ENCODE data around the gene HRH4.

Gene HRH4, protein sequence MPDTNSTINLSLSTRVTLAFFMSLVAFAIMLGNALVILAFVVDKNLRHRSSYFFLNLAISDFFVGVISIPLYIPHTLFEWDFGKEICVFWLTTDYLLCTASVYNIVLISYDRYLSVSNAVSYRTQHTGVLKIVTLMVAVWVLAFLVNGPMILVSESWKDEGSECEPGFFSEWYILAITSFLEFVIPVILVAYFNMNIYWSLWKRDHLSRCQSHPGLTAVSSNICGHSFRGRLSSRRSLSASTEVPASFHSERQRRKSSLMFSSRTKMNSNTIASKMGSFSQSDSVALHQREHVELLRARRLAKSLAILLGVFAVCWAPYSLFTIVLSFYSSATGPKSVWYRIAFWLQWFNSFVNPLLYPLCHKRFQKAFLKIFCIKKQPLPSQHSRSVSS

DNA sequence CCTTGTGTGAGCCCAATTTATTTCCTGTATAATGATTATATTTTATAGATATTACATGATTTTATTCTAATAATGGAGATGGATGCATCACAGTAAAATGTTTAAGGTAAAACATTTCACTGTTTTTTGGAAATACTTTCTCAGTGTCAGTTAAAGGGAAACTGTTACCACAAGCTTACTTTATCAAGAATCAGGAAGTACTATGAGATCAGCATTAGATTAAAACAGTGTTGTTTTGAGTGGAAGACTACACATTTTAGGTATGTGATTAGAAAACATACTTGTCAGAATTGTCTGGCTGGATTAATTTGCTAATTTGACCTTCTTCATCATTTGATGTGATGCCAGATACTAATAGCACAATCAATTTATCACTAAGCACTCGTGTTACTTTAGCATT, at the start of gene HRH4:
HRH4 (plus strand) TSS at position 250 of the 400 bp plus-strand sequence; CDS start at position 342, 92 bp downstream.
- DNase-seq (ENCODE audit: low read depth in 2 of 2) = no peak

DNA sequence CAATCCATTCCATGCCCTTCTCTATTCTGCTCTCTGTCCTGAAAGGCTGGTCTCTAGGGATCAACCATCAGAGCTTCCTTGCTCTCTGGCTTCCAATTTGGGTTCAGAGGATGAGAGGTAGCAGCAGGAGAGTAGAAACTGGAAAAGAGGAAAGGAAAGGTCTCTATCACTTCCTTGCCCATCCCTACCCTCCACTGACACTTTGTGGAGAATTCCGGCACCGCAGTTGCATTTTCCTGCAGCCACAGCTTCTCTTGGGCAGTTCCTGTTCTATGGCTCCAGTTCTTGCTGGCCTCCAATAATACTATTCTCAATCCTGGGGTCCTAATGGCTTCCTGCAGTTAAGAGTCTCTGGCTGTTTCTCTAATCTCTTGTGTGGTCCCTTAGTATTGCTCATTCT, 47.3 kb upstream of the HRH4 start:
- no peak for DNase-seq (ENCODE audit: low read depth in 2 of 2)

DNA sequence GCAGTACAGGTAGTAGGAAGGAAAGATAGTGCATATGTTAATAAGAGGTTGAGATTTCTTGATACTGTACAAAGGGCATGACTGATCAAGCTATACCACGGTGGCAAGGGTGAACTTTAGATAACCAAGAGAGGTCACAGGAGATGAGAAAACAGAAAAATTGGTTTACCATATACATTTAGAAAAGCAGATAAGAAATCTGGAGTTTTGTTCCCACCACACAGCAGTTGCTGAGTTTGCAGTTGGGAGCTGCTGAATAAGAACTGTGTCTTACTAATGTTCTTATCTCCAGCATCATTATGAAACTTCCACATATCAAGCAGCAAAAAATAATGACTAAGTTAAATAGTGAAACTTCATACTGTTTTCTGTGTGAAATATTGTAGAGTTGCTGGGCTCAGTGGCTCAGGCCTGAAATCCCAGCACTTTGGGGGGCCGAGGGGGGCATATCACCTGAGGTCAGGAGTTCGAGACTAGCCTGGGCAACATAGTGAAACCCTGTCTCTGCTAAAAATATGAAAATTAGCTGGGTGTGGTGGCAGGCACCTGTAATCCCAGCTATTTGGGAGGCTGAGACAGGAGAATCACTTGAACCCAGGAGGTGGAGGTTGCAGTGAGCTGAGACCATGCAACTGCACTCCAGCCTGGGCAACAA, 46.0 kb upstream of the HRH4 start:
- DNase-seq (ENCODE audit: low read depth in 2 of 2) = peak in 1 of 2 donors; percentile 17

GRCh38 chr18:24417480-24417879, 43.0 kb upstream of the HRH4 start:
- DNase-seq (ENCODE audit: low read depth in 2 of 2) = no peak

DNA sequence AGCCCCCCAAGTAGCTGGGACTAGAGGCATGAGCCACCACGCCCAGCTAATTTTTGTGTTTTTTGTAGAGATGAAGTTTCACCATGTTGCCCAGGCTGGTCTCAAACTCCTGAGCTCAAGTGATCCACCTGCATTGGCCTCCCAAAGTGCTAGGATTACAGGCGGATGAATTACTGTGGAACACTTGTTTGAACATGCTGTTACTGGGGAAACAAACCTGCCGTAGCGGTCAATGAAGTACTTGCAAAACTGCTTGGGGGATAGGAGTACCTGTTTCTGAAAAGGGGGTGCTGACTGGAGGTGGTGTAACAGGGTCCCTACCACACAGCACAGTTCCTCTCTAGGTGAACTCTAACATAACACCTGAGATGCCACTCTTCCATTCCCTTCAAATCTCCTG, 39.9 kb upstream of the HRH4 start:
- DNase-seq (ENCODE audit: low read depth in 2 of 2) = no peak

DNA sequence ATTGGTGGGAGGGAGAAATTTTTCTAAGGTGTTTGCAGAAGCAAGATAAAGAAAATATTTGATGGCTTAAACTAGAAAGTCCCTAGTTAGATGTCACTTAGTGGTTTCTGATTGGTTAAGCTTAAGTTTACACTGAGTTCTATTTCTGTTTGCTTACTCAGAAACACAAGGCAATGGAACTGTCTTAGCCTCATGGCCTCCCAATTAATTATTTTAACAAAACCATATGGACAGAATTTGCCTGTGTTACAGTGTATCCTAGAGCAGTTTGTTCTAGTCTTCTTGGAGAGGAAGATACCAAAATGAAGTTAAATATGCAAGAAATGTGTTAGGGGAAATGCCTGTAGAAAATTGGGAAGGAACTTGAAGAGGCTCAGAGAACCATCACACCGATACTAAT, 38.6 kb upstream of the HRH4 start:
- no peak for DNase-seq (ENCODE audit: low read depth in 2 of 2)

GRCh38 chr18:24426073-24426397, 34.4 kb upstream of the HRH4 start:
- DNase-seq (ENCODE audit: low read depth in 2 of 2) = no peak

DNA sequence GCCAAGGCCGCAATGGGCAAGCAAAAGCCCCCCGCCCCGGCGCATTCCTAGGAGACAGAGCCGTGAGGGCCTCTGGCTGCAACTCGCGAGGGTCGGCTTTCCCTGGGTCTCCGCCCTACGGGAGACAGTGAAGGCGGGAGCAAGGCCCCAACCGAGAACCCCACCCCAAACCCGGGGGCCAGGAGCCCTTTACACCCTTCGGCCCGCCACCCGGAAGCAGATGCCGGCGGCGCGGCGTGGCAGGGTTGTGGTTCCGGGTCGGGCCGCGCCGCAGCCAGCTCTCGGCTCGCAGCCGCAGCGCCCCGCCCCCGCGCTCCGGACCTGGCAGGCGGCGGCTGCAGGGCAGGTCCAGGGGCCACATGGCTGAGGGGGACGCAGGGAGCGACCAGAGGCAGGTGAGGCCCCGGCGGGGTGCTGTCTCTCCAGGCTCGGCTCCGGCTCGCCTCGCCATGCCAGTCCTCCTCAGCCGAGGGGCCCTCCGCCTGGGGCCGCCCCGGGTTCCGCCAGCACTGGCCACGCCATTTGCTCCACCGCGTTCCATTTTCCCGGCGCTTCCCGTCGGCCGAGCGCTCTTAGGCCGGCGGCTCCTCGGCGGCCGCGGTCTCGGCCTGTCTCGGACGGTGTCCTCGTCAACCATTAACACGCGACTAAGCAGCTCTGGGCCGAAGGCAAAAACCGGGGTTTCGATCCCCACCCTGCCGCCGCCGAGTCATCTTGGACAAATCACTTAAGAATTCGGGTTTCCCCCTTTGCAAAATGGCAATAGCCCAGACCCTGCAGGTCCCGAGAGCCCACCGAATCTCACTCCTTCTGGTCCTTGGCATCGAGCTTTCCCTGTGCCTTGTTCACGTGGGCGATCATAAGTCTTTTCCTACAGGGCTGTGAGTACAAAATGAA, 33.8 kb upstream of the HRH4 start, which contains the start of gene IMPACT:
IMPACT (plus strand) TSS at position 273 of the 897 bp plus-strand sequence; CDS start at position 360, 87 bp downstream.
- DNase-seq (ENCODE audit: low read depth in 2 of 2) = peak; percentile 61 to 70

GRCh38 chr18:24427484-24427883, 33.0 kb upstream of the HRH4 start:
- DNase-seq (ENCODE audit: low read depth in 2 of 2) = no peak

GRCh38 chr18:24428709-24429108, 31.7 kb upstream of the HRH4 start:
- no peak for DNase-seq (ENCODE audit: low read depth in 2 of 2)

DNA sequence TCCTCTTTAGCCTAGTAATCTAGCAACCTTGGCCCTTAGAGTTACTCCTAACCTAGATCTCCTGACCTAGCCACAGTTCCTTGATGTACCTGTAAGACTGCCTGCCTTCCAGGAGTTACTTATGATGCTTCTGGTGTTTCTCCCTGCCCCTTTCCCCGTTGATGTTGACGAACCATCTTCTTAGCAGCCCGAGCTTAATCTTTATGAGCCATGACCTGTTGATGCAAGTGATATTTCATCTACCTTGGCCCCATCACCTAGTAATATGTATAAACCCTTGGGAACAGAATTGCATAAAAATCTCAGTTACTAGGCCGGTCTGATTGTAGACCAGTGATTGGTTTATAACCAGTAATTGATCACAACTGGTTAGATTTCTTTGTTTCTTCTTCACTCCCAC, 31.2 kb upstream of the HRH4 start:
- no peak for DNase-seq (ENCODE audit: low read depth in 2 of 2)

GRCh38 chr18:24432618-24433017, 27.8 kb upstream of the HRH4 start:
- no peak for DNase-seq (ENCODE audit: low read depth in 2 of 2)

GRCh38 chr18:24436939-24437338, 23.5 kb upstream of the HRH4 start:
- no peak for DNase-seq (ENCODE audit: low read depth in 2 of 2)

DNA sequence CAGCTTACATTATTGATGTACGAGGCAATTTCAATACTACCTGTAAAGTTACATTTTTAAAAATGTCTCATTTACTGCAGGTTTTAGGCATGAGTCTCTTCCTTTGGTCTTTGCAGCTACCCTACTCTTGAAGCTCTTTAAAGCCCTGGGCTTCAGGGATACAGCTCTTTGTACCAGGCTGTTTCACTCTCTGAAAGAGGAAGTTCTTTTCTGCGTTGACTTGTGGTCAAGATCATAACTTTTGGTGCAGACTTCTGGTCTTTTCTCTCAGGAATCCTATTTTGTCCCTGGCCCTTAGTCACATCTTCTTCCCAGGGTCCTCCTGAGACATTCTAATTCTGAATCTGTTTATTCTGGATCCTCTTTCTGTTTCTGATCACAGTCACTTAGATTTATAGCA, 16.6 kb upstream of the HRH4 start:
- no peak for DNase-seq (ENCODE audit: low read depth in 2 of 2)

DNA sequence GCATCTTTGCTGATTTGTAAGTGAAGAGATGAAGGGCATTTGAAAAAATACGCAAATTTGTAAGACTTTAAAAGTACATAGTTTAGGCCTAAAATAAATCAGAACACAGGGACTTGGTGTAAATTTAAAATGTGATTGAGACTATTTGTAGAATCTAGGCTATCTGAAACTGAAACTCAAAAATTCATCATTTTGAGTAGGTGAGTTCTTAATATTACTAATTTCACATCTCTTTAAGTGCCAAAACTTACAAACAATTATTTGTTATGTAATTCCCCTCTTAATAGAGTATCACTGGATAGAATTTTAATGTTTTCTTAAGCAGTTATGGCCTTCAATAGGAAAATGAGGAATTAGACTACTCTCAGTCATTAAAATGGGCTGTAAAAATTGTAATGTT, 14.0 kb upstream of the HRH4 start:
- no peak for DNase-seq (ENCODE audit: low read depth in 2 of 2)

GRCh38 chr18:24446953-24447538, 13.4 kb upstream of the HRH4 start:
- no peak for DNase-seq (ENCODE audit: low read depth in 2 of 2)

DNA sequence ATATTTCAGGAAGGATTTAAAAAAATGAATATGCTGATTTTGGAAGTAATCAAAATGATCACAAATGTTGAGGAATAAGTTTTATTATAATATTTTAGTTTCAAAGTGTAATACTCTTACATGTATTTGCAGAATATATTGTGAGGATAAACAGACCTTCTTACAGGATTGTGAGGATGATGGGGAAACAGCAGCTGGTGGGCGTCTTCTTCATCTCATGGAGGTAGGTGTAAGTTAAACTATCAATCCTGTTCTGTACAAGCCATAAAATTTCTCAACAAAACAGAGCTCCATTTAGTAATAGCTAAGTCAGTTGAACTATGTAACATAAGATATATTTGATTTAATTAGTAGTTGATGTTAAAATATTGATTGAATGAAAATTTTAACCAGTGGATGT, 12.5 kb upstream of the HRH4 start:
- no peak for DNase-seq (ENCODE audit: low read depth in 2 of 2)

DNA sequence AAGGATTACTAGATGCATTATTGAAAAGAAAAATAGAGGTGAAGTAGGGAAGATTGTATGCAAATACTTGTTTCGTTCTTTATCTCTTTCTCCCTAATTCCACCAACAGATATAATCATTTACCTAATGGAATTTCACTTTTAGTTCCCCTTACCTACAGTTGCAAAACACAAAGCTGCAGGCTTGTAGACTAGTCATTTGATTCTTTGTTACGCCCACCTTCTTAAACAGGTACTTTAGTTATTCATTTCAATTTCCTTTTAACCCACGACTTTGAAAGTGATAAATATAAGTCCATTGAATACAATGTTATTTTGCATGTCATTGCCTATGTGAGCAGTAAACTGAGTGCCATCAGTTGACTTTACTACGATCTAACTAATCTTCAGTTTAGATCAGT, 3.9 kb upstream of the HRH4 start:
- DNase-seq (ENCODE audit: low read depth in 2 of 2) = no peak

- no peak for DNase-seq (ENCODE audit: low read depth in 2 of 2)
These were observed 665 bp upstream of the HRH4 start for GRCh38 chr18:24459772-24460171.

GRCh38 chr18:24461996-24462395, 1.6 kb downstream of the HRH4 start:
- DNase-seq (ENCODE audit: low read depth in 2 of 2) = no peak

DNA sequence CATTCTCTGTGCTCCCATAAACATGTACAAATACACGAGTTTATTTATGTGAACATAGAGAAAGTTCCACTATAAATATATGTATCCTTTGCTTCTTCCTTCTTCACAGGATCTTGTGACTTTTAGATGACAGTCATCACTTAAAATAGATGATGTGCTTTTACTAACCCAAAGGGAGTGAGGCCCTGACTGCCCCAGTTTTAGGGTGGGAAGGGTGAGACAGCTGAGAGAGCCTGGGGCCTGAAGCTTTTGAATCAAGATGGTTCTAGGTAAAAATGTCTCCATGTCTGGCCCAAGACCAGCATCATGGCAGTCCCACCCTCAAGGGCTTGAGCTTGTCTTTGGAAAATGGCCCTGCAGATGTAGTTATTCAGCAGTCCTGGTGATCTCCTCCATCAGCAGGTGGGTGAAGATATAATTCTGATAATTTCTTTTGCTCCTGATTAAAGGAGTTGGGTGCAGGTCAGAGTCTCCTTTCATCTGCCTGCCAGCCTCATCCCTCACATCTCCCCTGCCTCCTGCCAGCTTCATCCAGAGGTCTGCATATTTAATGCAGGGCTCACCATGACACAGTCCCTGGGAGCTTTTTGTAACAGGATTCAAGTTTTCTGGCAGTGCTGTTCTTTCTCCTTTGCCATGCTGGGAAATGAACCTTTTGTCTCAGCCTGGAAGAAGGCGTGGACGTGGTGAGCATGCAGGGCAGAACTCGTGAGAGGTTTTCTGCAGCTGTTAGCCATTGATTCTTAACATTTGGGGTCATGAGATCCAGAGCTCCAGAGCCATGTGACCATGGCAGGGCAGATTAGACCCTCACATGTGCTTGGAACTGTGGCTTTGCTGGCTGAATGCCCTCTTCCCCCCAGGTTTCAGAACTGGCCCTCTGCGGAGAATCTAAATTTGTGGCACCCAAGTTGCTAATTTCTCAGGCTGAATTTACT, 2.7 kb downstream of the HRH4 start:
- DNase-seq (ENCODE audit: low read depth in 2 of 2) = no peak
